Raji (cell line): Measurements from ENCODE around the gene B3GLCT.
A peak's percentile ranks its signal among the peaks of the same experiment; 100 is the strongest.

Source experiments
- POLR2A ChIP-seq: IDR thresholded peaks from 2 replicates; pipeline ENCODE4 v1.6.1; 2011; ENCODE audit warnings: low read depth, low read length, control low read depth; ENCODE audit not compliant: insufficient read depth

The B3GLCT gene

GRCh38 chr13:31174018-31174417, 25.8 kb upstream of the B3GLCT start:
- no peak for TF ChIP-seq POLR2A

GRCh38 chr13:31175847-31176532, 23.8 kb upstream of the B3GLCT start:
- no peak for TF ChIP-seq POLR2A

GRCh38 chr13:31179241-31179640, 20.5 kb upstream of the B3GLCT start:
- TF ChIP-seq POLR2A: no peak

GRCh38 chr13:31179754-31180153, 20.0 kb upstream of the B3GLCT start:
- TF ChIP-seq POLR2A: no peak

GRCh38 chr13:31182987-31183386, 16.8 kb upstream of the B3GLCT start:
- no peak for TF ChIP-seq POLR2A

GRCh38 chr13:31184451-31184850, 15.3 kb upstream of the B3GLCT start:
- no peak for TF ChIP-seq POLR2A

GRCh38 chr13:31184981-31185645, 14.7 kb upstream of the B3GLCT start:
- TF ChIP-seq POLR2A: no peak

GRCh38 chr13:31191748-31192147, 8.0 kb upstream of the B3GLCT start:
- no peak for TF ChIP-seq POLR2A

GRCh38 chr13:31192306-31192705, 7.5 kb upstream of the B3GLCT start:
- TF ChIP-seq POLR2A: no peak

- TF ChIP-seq POLR2A: no peak
These were observed 4.2 kb upstream of the B3GLCT start for GRCh38 chr13:31195616-31196015.

DNA sequence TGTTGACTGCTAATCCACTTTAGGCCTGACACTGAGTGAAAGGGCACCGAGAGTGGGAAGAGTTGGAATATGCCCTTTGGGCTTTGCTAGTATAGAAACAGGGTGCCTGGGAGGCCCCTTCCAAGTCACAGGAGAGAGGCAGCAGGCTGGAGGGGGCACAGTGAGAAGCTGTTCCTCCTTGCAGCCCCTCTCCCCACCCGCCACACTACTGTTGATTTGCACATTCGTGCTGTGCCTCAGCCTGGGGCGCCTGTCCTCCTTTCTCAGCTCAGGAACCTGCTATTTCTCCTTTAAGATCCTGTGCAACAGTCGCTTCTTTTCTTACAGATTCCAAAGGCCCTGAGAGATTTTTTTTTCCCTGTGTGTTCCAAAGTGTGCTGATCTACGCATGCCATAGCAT, 2.8 kb upstream of the B3GLCT start:
- TF ChIP-seq POLR2A: no peak

- no peak for TF ChIP-seq POLR2A
These were observed 1.3 kb upstream of the B3GLCT start for GRCh38 chr13:31198519-31198918.

- TF ChIP-seq POLR2A: no peak
These were observed 287 bp upstream of the B3GLCT start for GRCh38 chr13:31199527-31199848.

DNA sequence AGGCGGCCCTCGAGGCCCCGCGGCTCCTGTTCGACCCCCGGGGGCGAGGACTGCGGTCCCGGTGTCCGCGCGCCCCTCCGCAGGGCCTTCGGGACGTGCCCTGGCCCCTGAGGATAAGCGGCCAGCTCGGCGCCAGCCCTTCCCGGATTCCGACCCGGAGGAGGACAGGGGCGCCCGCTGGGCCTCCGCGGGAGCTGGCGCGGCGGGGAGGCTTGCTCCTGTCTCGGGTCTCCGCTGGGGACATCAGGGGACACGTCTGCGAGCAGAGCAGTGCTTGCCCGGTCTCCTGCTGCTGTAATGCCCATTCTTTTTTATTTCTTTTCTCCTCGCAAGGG, 829 bp downstream of the B3GLCT start:
- TF ChIP-seq POLR2A: no peak

DNA sequence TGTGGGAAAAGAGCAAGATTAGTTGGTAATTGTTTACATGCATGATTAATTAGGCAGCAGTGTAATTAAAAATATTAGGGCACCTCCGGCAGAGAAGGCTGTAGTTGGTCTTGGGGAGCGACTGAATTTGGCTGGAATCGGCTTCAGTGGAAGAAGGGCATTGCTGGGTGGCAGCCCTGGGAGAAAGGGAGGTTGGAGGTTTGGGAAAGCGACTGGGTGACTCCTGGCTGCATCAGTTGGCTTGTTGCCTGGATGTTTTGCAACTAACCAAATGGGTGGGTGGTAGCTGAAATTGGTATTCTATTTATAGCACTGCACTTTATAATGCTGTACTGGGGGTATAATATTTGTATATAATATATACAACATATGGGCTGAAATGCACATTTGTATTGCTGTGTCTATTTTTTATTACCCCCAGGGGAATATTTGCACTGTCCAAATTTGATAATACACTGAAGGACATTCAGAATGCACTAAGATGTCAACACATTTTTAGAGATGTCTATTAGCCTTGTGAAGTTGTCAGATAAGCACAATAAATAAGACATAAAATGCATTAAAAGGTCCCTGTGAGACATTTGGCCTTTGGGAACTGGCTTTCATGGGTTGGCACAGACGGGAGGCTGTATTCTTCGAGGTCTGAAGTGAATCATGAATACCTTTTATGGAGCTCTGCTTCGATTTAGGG, 1.7 kb downstream of the B3GLCT start:
- TF ChIP-seq POLR2A: peak; percentile 59

DNA sequence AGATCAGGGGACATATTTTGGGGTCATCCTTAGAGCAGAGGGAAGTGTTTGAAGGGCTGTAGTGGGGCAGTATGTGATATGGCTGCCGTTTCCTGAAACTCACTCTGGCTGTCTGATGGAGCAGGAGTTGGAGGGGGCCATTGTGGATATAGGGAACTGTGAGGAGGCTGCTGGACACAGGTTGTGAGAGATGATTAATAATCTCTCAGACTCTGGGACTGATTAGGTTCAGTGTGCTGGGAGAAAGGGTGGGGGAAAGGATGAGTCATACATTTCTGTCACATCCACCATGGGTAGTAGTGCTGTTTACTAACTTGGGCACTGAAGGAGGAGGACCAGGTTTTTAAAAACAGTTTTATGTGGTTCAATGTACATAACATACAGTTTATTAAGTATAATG, 4.8 kb downstream of the B3GLCT start:
- TF ChIP-seq POLR2A: no peak
